ENCODE measurements around the gene LIPA.

Gene LIPA

GRCh38 chr10:89226891-89227290, 24.7 kb downstream of the LIPA start:
- TF ChIP-seq CTCF (IDR thresholded peaks at IDR 0.05; ENCODE audit: extremely low read depth, insufficient read depth, missing control alignments) = no peak
- in situ Hi-C loops (cut with MboI; ENCODE audit: low pct_unique_long_range_greater_than_20kb, low sequenced_read_pairs, unreplicated experiment) = no loop called here
- DNase-seq (ENCODE audit: low spot score) = no peak

- in situ Hi-C loops (cut with MboI; ENCODE audit: low pct_unique_long_range_greater_than_20kb, low sequenced_read_pairs, unreplicated experiment) = no loop called here
- DNase-seq (ENCODE audit: low spot score) = no peak
- TF ChIP-seq CTCF (IDR thresholded peaks at IDR 0.05; ENCODE audit: extremely low read depth, insufficient read depth, missing control alignments) = peak; percentile 22
Measured at GRCh38 chr10:89224739-89225443, 26.7 kb downstream of the LIPA start.

GRCh38 chr10:89221919-89222318, 29.7 kb downstream of the LIPA start:
- in situ Hi-C loops (cut with MboI; ENCODE audit: low pct_unique_long_range_greater_than_20kb, low sequenced_read_pairs, unreplicated experiment) = no loop called here

GRCh38 chr10:89219513-89220218, 31.9 kb downstream of the LIPA start:
- DNase-seq (ENCODE audit: low spot score) = no peak
- TF ChIP-seq CTCF (IDR thresholded peaks at IDR 0.05; ENCODE audit: extremely low read depth, insufficient read depth, missing control alignments) = no peak
- in situ Hi-C loops (cut with MboI; ENCODE audit: low pct_unique_long_range_greater_than_20kb, low sequenced_read_pairs, unreplicated experiment) = loop anchor here (10.0 kb wide), 2 partner anchors 185 to 385 kb away; no protein-coding TSS in a partner anchor

More at GRCh38 chr10:89221919-89222318, 29.7 kb downstream of the LIPA start:
- DNase-seq (ENCODE audit: low spot score) = no peak
- TF ChIP-seq CTCF (IDR thresholded peaks at IDR 0.05; ENCODE audit: extremely low read depth, insufficient read depth, missing control alignments) = no peak

GRCh38 chr10:89217057-89217990, 34.3 kb downstream of the LIPA start:
- in situ Hi-C loops (cut with MboI; ENCODE audit: low pct_unique_long_range_greater_than_20kb, low sequenced_read_pairs, unreplicated experiment) = loop anchor here (10.0 kb wide), 2 partner anchors 183 to 383 kb away; no protein-coding TSS in a partner anchor
- TF ChIP-seq CTCF (IDR thresholded peaks at IDR 0.05; ENCODE audit: extremely low read depth, insufficient read depth, missing control alignments) = peak; percentile 66
- DNase-seq (ENCODE audit: low spot score) = peak; percentile 40

GRCh38 chr10:89216056-89216455, 35.5 kb downstream of the LIPA start:
- in situ Hi-C loops (cut with MboI; ENCODE audit: low pct_unique_long_range_greater_than_20kb, low sequenced_read_pairs, unreplicated experiment) = loop anchor here (10.0 kb wide), 2 partner anchors 181 to 381 kb away; no protein-coding TSS in a partner anchor
- TF ChIP-seq CTCF (IDR thresholded peaks at IDR 0.05; ENCODE audit: extremely low read depth, insufficient read depth, missing control alignments) = no peak
- no peak for DNase-seq (ENCODE audit: low spot score)
